IPS DF 19.7 (cell line): ENCODE data around the gene PYROXD2.

Source experiments
- DNase-seq: peaks from one replicate; pipeline ENCODE4 v3.0.0-alpha.2; 2013; ENCODE audit warnings: low read depth, low spot score

Gene PYROXD2

GRCh38 chr10:98414932-98415730 is at the start of gene PYROXD2:
TSS of gene PYROXD2 (minus strand) at chr10:98415182. CDS start at chr10:98415135, 47 bp downstream.
- DNase-seq, result peak; percentile 56

GRCh38 chr10:98463976-98464754 is 49.2 kb upstream of the PYROXD2 start:
- DNase-seq, result no peak

GRCh38 chr10:98463016-98463415 is 48.0 kb upstream of the PYROXD2 start:
- no peak for DNase-seq

- no peak for DNase-seq
These were observed 46.5 kb upstream of the PYROXD2 start for GRCh38 chr10:98461500-98461842.

GRCh38 chr10:98460837-98461499 is 46.0 kb upstream of the PYROXD2 start:
- DNase-seq, result no peak

- no peak for DNase-seq
These were observed 44.1 kb upstream of the PYROXD2 start for GRCh38 chr10:98458809-98459784.

- DNase-seq, result no peak
These were observed 42.7 kb upstream of the PYROXD2 start for GRCh38 chr10:98457721-98458120.

GRCh38 chr10:98456686-98457482 is 41.9 kb upstream of the PYROXD2 start:
- DNase-seq, result no peak

- no peak for DNase-seq
These were observed 41.1 kb upstream of the PYROXD2 start for GRCh38 chr10:98456043-98456570.

GRCh38 chr10:98453729-98454128 is 38.7 kb upstream of the PYROXD2 start:
- DNase-seq, result no peak

GRCh38 chr10:98450618-98451017 is 35.6 kb upstream of the PYROXD2 start:
- DNase-seq, result no peak

- DNase-seq, result no peak
These were observed 34.3 kb upstream of the PYROXD2 start for GRCh38 chr10:98449287-98449686.

GRCh38 chr10:98446661-98447221 is 31.8 kb upstream of the PYROXD2 start, which contains the start of gene HPS1:
TSS of gene HPS1 (minus strand) at chr10:98446935. CDS start at chr10:98443240, 3,695 bp downstream.
- DNase-seq, result no peak

GRCh38 chr10:98446151-98446660 is 31.2 kb upstream of the PYROXD2 start:
- no peak for DNase-seq

- no peak for DNase-seq
These were observed 30.3 kb upstream of the PYROXD2 start for GRCh38 chr10:98445200-98445812.

GRCh38 chr10:98444314-98445006 is 29.5 kb upstream of the PYROXD2 start:
- DNase-seq, result no peak

GRCh38 chr10:98438715-98439114 is 23.7 kb upstream of the PYROXD2 start:
- no peak for DNase-seq

GRCh38 chr10:98436704-98437103 is 21.7 kb upstream of the PYROXD2 start:
- DNase-seq, result no peak
